Osteocyte (in vitro differentiated cells): ENCODE results near the gene ORC1. TPM values are rescaled to one million over a fixed set of nuclear protein-coding genes. Genes with fewer than 3 reads are reported as not detected.

Experiments used
- DNase-seq: peaks from one replicate; pipeline ENCODE4 v3.0.0; 2021; ENCODE audit warnings: mixed read lengths; ENCODE audit not compliant: unreplicated experiment; ENCODE audit errors: extremely low spot score
- H3K27ac Mint-ChIP-seq: one replicate; pipeline ENCODE4 v1.8.0; 2021; ENCODE audit warnings: mild to moderate bottlenecking, mixed read lengths; ENCODE audit not compliant: unreplicated experiment
- H3K27me3 Mint-ChIP-seq: one replicate; pipeline ENCODE4 v1.8.0; 2021; ENCODE audit warnings: mixed read lengths; ENCODE audit not compliant: unreplicated experiment
- H3K36me3 Mint-ChIP-seq: one replicate; pipeline ENCODE4 v1.8.0; 2021; ENCODE audit warnings: mixed read lengths; ENCODE audit not compliant: unreplicated experiment
- H3K4me1 Mint-ChIP-seq: one replicate; pipeline ENCODE4 v1.8.0; 2021; ENCODE audit warnings: mixed read lengths; ENCODE audit not compliant: unreplicated experiment
- H3K4me3 Mint-ChIP-seq: one replicate; pipeline ENCODE4 v1.8.0; 2021; ENCODE audit warnings: mild to moderate bottlenecking, moderate library complexity, mixed read lengths; ENCODE audit not compliant: unreplicated experiment
- H3K9me3 Mint-ChIP-seq: one replicate; pipeline ENCODE4 v1.8.0; 2021; ENCODE audit warnings: mixed read lengths; ENCODE audit not compliant: unreplicated experiment
- CTCF ChIP-seq: fragments of 200-600 bp; sonication (generic); IDR thresholded peaks from 2 replicates; pipeline ENCODE4 v1.5.0; 2021; ENCODE audit warnings: antibody characterized with exemption, mild to moderate bottlenecking, moderate library complexity
- total RNA-seq: library from RNA; stranded (reverse); gene quantifications from 2 replicates; pipeline ENCODE4 v1.2.1, GENCODE V29; 2021

The ORC1 gene
- total RNA-seq, 1 donor from 2014 or later: 3.0 TPM

DNA sequence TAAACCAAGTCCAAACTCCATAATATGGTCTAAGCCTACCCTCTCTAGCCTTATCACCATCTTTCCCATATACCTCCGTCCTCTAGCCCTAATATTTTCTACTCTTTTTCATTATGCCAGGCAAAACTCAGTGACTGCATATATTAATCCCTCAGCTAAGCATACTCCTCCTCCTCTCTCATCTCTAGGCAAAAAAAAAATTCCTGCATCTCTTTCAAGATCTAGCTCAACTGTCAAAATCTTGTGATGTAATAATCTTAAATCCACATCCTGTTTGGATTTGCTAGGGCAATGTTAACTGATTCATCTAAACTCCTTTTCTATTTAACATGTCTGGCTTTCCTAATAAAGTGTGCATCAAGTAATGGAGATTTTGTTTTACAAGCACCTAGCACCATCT is 20.6 kb upstream of the ORC1 start:
- TF ChIP-seq CTCF: no peak
- no peak overlapping the region for H3K4me3 Mint-ChIP-seq
- no peaks in the 10 kb centered on the region for H3K9me3 Mint-ChIP-seq
- H3K36me3 Mint-ChIP-seq: peaks cover 30% of the 10 kb centered on the region
- no peaks in the 10 kb centered on the region for H3K27me3 Mint-ChIP-seq
- H3K27ac Mint-ChIP-seq: no peak overlapping the region
- peaks cover 20% of the 10 kb centered on the region for H3K4me1 Mint-ChIP-seq
- DNase-seq: no peak

DNA sequence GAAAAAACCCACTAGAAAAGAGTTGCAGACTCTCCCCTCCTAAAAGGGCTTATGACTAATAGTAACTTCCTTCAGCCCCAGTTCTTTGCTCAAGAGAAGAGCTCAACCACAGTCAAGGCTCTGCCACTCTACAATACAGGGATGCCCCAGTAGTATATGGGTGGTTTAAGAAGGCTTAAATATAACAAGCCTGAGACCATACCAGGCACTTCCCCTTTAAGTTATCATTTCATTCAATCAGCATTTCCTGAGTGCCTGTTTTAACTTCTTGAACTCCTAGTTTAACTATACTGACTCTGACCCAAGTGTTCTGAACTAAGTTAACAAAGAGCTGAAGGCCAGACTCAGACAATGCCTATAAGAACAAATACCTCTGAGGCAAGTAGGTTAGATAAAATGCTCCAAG is 20.0 kb upstream of the ORC1 start:
- no peak for TF ChIP-seq CTCF
- no peak for DNase-seq
- H3K27ac Mint-ChIP-seq: no peak overlapping the region
- peaks cover 34% of the 10 kb centered on the region for H3K36me3 Mint-ChIP-seq
- no peaks in the 10 kb centered on the region for H3K27me3 Mint-ChIP-seq
- H3K4me3 Mint-ChIP-seq: no peak overlapping the region
- H3K9me3 Mint-ChIP-seq: no peaks in the 10 kb centered on the region
- H3K4me1 Mint-ChIP-seq: peaks cover 20% of the 10 kb centered on the region

GRCh38 chr1:52423771-52424170 is 19.5 kb upstream of the ORC1 start:
- no peak overlapping the region for H3K4me3 Mint-ChIP-seq
- H3K36me3 Mint-ChIP-seq: peaks cover 33% of the 10 kb centered on the region
- no peak overlapping the region for H3K27ac Mint-ChIP-seq
- no peaks in the 10 kb centered on the region for H3K9me3 Mint-ChIP-seq
- peaks cover 20% of the 10 kb centered on the region for H3K4me1 Mint-ChIP-seq
- TF ChIP-seq CTCF: no peak
- DNase-seq: no peak
- H3K27me3 Mint-ChIP-seq: no peaks in the 10 kb centered on the region

DNA sequence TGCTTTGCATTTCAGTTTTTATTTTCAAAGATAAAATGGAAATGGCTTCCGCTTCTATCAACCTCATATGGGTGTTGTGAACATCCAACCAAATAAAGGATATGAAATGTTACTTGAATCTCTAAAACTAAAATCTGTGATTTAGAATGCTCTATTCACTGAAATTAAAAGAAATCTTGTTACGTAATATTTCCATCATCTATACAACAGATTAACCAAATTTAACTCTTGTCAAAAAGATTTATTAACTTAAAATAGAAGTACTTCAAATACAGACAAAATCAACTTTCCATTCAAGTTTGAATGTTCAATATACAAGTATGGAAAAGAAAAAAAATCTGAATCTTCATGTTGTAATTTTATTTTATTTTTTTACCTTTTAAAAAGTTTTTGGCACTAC is 18.8 kb upstream of the ORC1 start:
- H3K9me3 Mint-ChIP-seq: no peaks in the 10 kb centered on the region
- peaks cover 20% of the 10 kb centered on the region for H3K4me1 Mint-ChIP-seq
- DNase-seq: no peak
- no peak overlapping the region for H3K27ac Mint-ChIP-seq
- TF ChIP-seq CTCF: no peak
- H3K27me3 Mint-ChIP-seq: no peaks in the 10 kb centered on the region
- peaks cover 33% of the 10 kb centered on the region for H3K36me3 Mint-ChIP-seq
- H3K4me3 Mint-ChIP-seq: no peak overlapping the region

DNA sequence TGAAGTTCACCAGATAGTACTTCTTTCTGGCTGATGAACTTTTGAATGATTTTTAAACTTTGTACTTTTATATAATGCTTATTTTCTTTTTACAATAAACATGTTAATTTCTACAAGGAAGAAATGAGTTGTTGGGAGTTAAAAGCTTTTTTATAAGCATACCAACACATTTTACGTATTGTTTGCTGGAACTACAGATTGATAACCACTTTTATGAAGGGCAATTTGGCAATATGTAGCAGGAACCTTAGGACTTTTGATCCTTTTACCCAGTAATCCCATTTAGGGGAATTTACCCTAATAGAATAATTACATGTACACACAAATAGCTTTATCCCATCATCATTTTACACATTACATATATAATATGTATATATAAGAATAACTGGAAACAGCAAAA is 16.5 kb upstream of the ORC1 start:
- H3K36me3 Mint-ChIP-seq: peaks cover 43% of the 10 kb centered on the region

More for the DNA sequence above, 16.5 kb upstream of the ORC1 start:
- Mint-ChIP-seq H3K27ac (no peak overlapping the region), H3K27me3 (no peaks in the 10 kb centered on the region), H3K9me3 (no peaks in the 10 kb centered on the region), H3K4me1 (peaks cover 8% of the 10 kb centered on the region), H3K4me3 (no peak overlapping the region)
- no peak for TF ChIP-seq CTCF
- DNase-seq: no peak
